Measurements from ENCODE around the gene HFM1.
"Not testable (repeated sequence)": the region's sequence is repeated elsewhere in the genome, so short reads cannot be mapped to it uniquely, and the experiment has no call there.

The HFM1 gene

GRCh38 chr1:91404151-91405012 lies at the start of gene HFM1:
TSS of gene HFM1 (minus strand) at chr1:91404837. CDS start at chr1:91401082, 3,755 bp downstream.
- DNase-seq (ENCODE audit: low read depth, low spot score): peak; percentile 8

GRCh38 chr1:91454136-91454535 lies 49.5 kb upstream of the HFM1 start:
- DNase-seq (ENCODE audit: low read depth, low spot score): no peak

- DNase-seq (ENCODE audit: low read depth, low spot score): no peak
These were observed 45.6 kb upstream of the HFM1 start for GRCh38 chr1:91450260-91450659.

GRCh38 chr1:91447782-91448181 lies 43.1 kb upstream of the HFM1 start:
- DNase-seq (ENCODE audit: low read depth, low spot score): not testable (repeated sequence)

GRCh38 chr1:91441980-91442379 lies 37.3 kb upstream of the HFM1 start:
- not testable (repeated sequence) for DNase-seq (ENCODE audit: low read depth, low spot score)

GRCh38 chr1:91440847-91441246 lies 36.2 kb upstream of the HFM1 start:
- no peak for DNase-seq (ENCODE audit: low read depth, low spot score)

- DNase-seq (ENCODE audit: low read depth, low spot score): no peak
These were observed 34.4 kb upstream of the HFM1 start for GRCh38 chr1:91439016-91439415.

- DNase-seq (ENCODE audit: low read depth, low spot score): no peak
These were observed 23.7 kb upstream of the HFM1 start for GRCh38 chr1:91428182-91428798.

- DNase-seq (ENCODE audit: low read depth, low spot score): no peak
These were observed 23.1 kb upstream of the HFM1 start for GRCh38 chr1:91427741-91428140.

GRCh38 chr1:91422523-91422922 lies 17.9 kb upstream of the HFM1 start:
- not testable (repeated sequence) for DNase-seq (ENCODE audit: low read depth, low spot score)

GRCh38 chr1:91412371-91412770 lies 7.7 kb upstream of the HFM1 start:
- no peak for DNase-seq (ENCODE audit: low read depth, low spot score)

- no peak for DNase-seq (ENCODE audit: low read depth, low spot score)
These were observed 2.2 kb upstream of the HFM1 start for GRCh38 chr1:91406773-91407389.

GRCh38 chr1:91402023-91402422 lies 2.6 kb downstream of the HFM1 start:
- DNase-seq (ENCODE audit: low read depth, low spot score): no peak

- no peak for DNase-seq (ENCODE audit: low read depth, low spot score)
These were observed 4.4 kb downstream of the HFM1 start for GRCh38 chr1:91400133-91400725.

- DNase-seq (ENCODE audit: low read depth, low spot score): no peak
These were observed 6.3 kb downstream of the HFM1 start for GRCh38 chr1:91398291-91398690.

- no peak for DNase-seq (ENCODE audit: low read depth, low spot score)
These were observed 7.0 kb downstream of the HFM1 start for GRCh38 chr1:91397605-91398004.

- no peak for DNase-seq (ENCODE audit: low read depth, low spot score)
These were observed 11.6 kb downstream of the HFM1 start for GRCh38 chr1:91393042-91393441.

GRCh38 chr1:91386109-91386508 lies 18.5 kb downstream of the HFM1 start:
- no peak for DNase-seq (ENCODE audit: low read depth, low spot score)

GRCh38 chr1:91383456-91383855 lies 21.2 kb downstream of the HFM1 start:
- DNase-seq (ENCODE audit: low read depth, low spot score): no peak

- DNase-seq (ENCODE audit: low read depth, low spot score): no peak
These were observed 22.8 kb downstream of the HFM1 start for GRCh38 chr1:91381844-91382243.

- DNase-seq (ENCODE audit: low read depth, low spot score): no peak
These were observed 30.6 kb downstream of the HFM1 start for GRCh38 chr1:91374086-91374485.

GRCh38 chr1:91372230-91372629 lies 32.4 kb downstream of the HFM1 start:
- not testable (repeated sequence) for DNase-seq (ENCODE audit: low read depth, low spot score)

Data from activated CD4-positive, CD25-positive, alpha-beta regulatory T cell treated with anti-CD3 and anti-CD28 coated beads, Interleukin-2, amount 50 U/mL, for 16 hours (primary cell).